DMS153 treated with DMSO at 0.1 percent for 48 hours (cell line): ENCODE data around the gene SLC30A3.
"Not testable (repeated sequence)": the region's sequence is repeated elsewhere in the genome, so short reads cannot be mapped to it uniquely, and the experiment has no call there.

Source experiments
- DNase-seq: peaks from one replicate; lab custom pipeline; 2025; ENCODE audit not compliant: unreplicated experiment; lab: John Stamatoyannopoulos, UW

Gene SLC30A3

DNA sequence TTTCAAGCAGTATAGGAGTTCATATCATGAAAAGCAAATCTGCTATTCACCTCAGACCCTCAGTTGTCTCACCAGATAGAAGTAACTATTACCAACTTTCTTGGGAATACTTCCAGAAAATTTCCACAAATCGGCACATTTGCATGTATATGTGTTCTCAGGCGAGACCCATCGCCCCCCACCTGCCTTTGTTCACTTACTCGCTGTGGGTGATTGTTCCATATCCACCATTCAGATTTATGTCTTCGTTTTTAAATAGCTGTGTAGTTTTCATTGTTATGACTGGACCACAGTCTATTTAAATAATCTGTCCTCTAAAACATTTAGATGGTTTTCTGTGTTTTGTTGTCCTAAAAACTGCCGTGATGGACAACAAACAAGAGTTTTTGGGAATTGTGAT is 22.6 kb upstream of the SLC30A3 start:
- DNase-seq, result no peak

DNA sequence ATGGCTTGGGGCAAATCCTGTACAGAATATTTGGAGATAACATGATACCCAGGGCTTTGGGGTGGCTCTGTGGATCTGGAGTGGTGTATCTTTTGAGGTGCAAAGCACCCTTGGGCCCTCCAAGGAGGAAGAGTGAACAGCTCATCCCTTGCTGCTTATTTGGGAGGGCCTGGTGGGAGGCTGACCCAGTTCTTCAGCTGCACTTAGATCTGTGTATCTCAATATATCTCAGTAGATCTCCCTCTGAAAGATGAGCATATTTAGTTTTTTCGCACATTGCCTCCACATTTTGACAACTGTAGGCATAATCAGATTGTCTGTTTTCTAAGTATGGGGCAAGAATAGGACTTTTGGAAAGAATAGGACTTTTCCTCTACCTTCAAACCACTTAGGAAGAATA is 22.1 kb upstream of the SLC30A3 start:
- no peak for DNase-seq

DNA sequence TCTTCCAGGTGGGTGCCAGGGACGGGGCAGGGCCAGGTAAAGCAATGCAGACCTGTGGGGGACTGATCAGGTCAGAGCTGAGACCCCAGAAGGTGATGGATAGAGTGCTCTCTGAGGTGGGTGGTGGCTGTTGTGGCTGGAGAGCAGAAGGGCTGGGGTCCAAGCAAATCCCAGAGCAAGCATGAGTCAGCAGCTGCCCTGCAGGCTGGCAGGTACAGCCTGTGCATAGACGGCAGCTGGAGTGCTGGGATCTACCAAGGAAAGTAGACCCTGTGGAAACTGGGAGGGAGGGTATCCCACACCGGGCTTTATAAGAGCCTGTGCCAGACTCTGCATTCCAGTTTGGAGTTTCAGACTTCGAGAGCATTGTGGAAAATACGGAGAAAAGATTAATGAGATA is 20.0 kb upstream of the SLC30A3 start:
- no peak for DNase-seq

DNA sequence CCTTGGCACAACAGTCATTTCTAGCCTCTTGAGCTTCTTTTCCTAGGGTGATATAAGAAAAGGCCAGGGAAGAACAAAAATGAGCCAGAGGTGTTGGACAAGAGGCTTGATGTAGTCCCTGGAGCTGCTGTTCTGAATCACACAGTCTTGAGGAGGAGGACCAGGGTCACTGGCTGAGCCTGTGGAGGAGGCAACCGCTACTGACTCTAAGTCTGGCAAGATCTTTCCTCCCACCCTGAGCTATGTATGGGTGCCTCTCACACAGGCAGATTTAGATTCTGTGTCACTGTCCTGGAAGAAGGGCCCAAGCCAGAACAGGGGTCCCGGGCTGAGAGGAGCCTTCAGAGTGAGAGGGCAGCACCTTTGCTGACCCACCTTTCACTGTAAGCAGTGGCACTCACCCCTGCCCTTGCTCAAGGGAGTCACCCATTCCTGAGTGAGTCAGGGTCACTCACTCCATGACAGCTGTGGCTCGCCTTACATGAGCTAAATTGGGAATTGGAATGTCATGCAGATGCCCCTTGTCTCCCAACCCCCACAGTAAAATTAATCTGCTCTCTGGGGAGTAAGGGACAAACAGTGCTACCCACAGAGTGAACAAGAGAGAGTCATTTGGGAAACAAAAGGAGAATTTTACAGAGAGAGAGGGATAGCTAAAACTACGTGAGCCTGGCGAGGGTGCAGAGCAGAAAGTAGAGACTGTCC is 19.2 kb upstream of the SLC30A3 start, which contains the start of gene TRIM54:
Gene TRIM54 (plus strand): TSS at position 575 of the 705 bp plus-strand sequence. CDS start 303 bp downstream, outside the sequence.
- no peak for DNase-seq

DNA sequence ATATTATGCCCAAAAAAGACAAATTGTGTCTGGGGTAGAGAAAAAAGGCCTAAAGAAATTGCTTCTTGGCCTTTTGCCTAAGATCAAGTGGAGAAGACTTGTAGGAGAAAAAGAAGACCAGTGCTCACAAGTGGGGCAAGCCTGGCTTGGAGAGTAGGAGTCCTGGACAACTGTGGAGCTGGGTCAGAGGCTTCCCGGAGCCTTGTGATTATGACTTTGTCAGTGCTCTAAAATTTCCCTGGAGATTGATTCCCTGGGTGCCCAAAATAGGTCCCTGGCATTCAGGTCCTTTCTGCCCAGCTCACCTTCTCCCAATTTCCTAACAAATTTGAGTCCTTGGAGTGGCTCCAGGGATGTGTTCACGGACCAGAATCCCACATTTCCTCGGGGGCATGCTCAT is 18.6 kb upstream of the SLC30A3 start:
- DNase-seq, result no peak

DNA sequence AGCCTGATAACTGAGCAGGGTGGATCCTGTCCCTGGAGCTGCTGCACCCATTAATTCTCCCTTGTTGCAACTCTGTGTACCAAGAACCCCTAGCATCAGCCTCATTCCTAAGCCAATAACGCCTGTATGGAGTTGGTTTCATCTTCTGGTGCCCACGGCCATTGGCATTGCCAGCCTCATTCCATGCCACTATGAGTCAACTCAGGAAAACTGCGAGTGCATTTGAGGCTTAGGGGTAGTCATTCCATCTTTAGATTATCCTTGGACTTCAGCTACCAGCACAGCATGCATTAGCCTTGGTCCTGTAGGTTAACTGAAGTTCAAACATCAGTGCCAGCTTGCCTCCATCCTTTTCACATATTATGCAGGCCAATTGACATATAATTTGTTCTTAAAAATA is 18.0 kb upstream of the SLC30A3 start:
- no peak for DNase-seq

DNA sequence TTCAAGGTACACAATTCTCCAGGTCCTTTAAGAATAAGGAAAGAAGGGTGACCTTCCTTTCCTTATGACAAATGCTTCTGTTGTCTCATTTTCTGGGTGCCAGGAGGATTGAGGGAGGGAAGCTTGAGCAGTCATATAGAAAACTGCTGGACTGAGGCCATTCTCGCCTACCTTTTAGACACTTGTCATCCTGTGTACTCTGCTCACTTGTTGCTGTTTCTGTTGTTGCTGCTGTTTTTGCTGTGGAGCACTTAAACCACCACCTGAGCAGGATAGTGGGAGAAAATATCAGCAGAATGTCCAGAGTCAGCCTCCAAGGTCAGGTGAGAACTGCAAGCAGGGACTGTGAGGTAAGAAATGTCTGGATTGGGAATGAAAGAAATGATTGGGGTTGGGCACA is 15.2 kb upstream of the SLC30A3 start:
- no peak for DNase-seq

DNA sequence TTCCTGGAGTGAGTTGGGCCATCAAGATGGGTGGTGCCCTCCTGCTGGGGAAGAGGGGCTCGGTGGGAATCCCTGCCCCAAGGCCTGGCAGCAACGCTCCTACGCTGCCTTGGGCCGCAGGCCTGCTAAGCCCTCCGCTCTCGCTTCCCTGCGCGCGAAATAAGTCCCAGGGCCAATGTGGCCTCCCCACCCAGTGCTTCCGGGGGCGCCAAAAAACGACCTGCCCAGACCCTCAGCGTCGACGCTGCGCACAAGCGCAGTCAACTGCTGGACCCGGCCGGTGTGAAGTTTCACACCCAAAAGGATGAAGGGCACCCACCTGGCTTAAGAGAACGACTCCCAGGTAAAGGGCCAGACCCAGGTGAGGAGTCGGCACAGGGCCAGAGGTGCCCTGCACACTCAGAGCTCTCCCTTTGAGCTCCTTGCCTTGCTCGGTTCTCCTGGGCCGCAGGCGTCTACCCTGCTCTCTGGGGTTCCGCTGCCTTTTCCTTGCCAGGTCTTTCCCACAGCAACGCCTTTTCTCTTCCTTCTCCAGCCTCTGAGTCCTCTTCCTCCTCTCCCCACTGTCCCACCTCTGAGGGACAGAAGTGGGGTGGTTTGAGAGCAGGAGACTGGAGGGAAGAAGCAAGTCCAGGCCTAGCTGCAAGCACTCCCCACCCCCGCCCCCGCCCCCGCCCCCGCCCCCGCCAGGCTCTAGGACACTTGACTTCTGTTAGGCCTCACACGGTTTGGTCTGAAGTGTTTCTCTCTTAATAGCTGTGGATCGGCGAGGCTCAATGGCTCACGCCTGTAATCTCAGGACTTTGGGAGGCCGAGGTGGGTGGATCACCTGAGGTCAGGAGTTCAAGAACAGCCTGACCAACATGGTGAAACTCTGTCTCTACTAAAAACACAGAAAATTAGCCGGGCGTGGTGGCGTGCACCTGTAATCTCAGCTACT is 12.6 kb upstream of the SLC30A3 start, which contains the start of gene DNAJC5G:
Gene DNAJC5G (plus strand): TSS at position 223 of the 940 bp plus-strand sequence. CDS start 1,296 bp downstream, outside the sequence.
- no peak for DNase-seq

DNA sequence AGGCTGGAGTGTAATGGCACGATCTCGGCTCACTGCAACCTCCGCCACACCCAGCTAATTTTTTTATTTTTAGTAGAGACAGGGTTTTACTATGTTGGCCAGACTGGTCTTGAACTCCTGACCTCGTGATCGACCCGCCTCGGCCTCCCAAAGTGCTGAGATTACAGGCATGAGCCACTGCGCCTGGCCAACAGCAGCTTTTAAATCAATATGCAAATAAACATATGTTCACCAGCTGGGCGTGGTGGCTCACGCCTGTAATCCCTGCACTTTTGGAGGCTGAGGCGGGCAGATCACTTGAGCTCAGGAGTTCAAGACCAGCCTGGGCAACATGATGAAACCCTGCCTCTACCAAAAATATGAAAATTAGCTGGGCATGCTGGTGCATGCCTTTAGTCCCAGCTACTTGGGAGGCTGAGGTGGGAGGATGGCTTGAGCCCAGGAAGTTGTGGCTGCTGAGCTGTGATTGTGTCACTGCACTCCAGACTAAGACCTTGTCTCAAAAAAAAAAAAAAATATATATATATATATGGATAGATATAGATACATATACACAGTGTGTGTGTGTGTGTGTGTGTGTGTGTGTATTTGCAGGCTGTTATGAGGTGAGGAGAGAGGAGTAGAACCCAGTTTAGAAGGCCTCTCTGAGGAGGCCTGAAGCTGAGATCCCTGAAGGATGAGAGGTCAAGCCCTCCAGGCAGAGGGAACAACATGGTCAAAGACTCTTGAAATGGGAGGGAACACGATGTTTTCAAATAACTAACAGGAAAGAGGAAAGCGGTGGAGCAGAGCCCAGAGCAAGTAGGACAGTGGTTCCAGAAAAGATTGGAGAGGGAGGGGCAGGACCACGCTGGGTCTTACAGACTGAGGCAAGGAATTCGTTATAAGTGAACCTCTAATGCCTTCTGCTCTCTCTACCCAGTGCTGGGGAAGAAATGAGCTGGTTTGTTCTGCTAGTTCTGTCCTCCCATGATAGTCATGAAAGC is 10.0 kb upstream of the SLC30A3 start:
- not testable (repeated sequence) for DNase-seq

DNA sequence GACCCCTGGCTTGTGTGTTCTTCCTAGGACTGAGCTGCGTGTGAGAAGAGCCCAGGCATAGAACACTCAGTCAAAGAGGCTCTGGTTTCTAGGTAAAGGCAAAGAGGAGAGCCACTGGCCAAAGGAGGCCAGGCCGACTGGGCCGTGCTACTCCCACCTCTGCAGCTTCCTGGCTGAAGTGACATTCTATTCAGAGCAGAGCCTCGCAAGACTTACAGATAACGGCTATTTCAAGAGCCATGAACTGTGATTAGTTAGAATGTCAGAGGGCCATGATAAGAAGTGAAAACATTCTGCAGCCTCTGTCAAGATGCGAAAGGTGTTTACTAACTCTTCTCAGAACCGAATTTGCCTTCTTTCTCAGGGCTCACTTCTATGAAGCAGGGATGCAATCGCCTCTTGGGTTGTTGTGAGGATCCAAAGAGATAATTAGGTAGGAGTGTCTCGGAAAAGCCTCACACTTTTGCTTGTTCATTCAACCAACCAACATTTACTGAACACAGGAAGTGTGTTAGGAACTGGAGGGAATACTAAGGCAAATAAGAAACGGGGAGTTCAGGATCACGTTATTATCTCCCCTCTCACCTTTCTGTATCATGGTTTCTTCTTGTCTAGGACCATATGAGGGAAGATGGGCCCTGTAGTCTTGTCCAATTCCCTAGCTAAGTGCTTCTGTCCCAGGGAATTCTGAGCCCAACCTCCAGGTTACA is 8.9 kb upstream of the SLC30A3 start:
- no peak for DNase-seq

DNA sequence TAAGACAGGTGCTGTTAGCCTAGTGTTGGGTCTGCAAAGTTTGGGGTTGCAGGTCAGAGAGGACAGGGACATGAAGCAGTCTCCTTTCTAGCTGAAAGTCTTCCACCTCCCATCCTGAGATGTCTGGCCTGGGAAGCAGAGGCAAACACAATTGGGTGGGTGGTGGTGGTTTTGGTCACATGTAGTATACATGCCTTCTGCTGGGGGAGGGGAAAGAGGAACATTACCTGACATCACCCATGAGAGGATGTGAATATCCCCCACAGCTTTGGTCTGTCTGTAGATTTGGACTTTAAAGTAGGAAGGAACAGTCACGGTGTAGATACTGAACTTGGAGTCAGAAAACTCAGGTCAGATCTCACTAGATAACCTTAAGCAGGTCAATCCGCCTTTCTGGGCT is 7.8 kb upstream of the SLC30A3 start:
- no peak for DNase-seq

DNA sequence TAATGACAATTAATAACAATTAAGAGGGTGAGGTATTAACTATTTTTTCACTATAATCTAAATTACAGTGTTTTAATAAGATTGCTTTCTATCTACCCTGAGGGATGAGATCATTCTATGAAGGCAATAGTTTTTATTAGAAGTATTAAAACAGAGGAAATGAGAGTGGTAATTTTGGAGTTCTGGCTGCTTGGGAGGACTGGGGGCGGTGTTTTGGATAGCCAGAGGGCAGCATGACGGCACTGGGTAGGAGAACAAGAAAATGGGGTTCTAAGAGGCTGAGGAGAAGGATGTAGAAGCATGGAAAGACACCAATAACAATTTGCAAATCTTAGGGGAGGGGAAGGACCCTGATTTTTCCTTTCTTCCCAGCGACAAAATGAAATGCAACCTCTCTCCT is 7.3 kb upstream of the SLC30A3 start:
- no peak for DNase-seq

DNA sequence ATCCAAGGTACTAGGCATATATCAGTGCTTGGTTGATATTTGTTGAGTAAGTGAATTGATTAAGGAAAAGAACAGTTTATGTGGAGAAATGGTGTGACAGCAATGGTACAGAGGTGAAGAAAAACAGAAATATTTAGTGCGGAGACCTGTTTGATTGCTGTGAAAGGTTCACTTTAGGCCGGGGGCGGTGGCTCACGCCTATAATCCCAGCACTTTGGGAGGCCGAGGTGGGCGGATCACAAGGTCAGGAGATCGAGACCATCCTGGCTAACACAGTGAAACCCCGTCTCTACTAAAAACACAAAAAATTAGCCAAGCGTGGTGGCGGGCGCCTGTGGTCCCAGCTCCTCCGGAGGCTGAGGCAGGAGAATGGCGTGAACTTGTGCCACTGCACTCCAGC is 5.4 kb upstream of the SLC30A3 start:
- not testable (repeated sequence) for DNase-seq

DNA sequence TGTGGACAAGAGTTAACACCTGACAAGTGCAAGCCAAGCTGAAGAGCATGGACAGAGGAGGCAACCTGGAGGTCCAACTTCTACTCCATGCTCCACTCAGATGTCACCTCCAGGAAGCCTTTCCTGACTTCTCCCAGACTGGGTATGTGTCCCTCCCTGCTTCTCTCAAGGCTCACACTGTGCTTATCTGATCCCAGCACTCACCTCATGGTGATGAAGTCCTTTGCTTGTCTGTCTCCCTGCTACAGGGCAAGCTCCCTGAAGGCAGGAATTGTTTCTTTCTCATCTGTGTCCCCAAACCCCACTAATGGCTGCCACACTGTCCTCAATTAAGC is 2.7 kb upstream of the SLC30A3 start:
- DNase-seq, result no peak

DNA sequence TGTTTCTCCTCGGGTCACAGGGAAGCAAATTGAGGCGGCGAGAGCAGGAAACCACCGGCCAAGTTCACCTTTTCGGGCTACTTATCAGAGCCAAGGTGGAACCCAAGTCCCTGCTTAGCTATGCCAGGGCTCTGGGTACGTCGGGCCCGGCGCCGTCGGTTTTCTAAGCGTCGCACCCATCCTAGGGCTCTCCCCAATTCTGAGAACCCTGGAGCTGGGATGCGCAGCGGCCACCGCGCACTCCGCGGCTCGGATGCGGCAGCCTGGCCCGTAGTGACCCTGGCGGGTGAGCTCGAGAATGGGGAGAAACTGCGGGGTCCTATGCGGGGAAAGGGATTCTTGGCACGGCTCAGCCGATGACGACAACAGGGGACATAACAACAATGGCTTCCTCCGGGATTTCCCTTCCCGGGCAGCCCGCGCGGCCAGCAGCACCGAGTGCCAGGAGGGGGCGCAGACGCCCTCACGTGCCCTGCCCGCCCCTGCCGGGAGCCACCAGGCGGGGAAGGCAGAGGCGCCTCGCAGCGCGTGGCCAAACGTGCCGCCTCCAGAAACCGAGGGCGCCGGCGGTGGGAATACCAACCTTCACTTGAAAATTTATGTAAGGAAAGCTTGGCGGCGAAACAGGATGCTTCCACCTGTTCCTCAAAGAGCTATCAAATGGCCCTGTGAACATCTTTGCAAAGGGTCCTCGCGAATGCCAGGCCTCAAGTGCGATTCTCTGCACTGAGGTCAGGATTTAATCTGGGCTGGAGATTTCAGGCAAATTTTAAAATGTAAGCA is 2.1 kb upstream of the SLC30A3 start:
- peak; percentile 37 for DNase-seq

DNA sequence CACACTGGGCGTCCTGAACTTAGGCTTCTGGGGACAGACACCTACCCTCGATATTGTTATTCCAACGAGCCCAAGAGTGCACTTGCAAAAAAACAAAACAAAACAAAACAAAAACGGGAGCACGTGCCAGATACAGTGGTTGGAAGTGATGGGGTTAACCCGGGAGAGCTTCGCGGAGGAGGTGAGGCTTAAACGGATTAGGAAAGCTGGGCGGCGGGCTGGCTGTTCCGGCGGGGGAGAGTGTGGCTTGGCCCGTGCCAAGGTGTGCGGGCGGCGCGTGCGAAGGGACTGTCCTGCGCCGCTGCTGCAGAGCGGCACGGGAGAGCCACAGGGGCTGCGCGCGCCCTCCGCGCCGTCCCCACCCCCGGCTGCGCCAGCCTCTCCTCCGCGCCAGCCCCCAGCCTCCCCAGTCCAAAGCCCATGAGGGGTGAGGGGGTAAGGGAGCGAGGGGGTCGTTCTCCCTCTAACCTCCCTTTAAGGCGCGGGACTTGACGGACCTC is 1.5 kb upstream of the SLC30A3 start:
- no peak for DNase-seq

DNA sequence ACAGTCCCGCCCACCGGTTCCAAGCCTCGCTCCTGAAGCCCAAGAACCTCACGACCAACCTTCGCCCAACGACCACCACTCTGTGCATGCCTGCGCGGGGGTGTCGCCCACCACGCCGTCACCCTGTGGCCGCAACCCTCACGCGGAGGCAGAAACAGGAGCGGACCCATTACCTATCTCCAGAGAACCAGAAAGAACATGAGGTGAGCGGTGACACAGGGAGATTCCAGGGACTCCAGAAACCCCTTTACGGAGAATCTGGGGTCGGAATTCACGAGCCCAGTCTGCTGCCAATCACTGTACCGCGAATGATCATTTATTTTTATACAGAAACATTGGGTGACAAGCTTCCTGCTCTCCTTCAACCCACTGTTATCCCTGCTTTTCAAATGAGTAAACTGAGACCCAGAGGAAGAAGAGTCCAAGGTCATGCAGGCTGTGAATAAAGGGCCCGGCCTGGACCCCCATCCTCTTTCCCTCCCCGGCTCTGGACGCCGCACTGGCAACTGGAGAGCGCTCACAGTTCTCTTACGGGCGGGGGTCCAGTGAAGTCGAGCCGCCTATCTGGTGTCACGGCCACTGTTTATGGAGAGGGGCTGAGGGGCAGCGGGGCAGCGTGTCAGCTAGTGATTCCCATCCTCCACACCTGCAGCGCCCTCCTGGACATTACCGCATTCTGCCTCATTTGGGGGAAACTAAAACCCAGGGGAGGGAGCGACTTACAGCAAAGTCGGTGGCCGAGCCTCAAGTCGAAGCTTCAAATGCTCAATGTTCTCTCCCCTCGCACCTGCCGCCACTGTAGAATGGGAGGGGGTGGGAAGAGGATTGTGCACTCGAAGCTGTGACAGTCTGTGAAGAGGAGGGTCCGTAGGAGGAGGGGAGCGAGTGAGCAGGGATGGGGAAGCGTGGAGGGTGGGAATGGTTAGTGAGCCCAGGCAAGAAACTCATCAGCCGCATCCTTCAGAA is 723 bp upstream of the SLC30A3 start:
- no peak for DNase-seq

DNA sequence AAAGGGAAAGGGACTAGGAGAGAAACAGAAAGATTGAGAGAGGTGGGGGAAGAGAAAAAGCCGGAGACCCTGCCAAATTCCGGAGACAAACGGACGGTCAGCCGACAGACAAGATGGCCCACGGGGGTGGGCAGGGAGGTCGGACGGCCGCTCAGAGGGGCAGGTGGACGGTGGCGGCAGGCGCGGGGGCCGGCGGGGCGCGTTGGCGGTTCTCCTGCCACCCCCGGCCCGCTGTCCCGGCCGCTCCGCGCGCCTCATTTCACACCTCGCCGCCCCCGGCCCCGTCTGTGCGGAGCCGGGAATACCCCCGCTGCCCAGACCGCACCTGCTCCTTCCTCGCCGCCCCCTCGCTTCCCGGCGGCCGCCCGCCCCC is 935 bp downstream of the SLC30A3 start:
- no peak for DNase-seq
